ENCODE results near the gene ACVR1B. TPM values are rescaled to one million over a fixed set of nuclear protein-coding genes. Genes with fewer than 3 reads are reported as not detected.
A peak's percentile ranks its signal among the peaks of the same experiment; 100 is the strongest.

ACVR1B gene
- total and polyA plus RNA-seq, 4 donors, result 4.0 to 21.9 (median 12.0) TPM

GRCh38 chr12:51970904-51971646 lies 19.6 kb downstream of the ACVR1B start:
- 78% methylated on average over 13 of the region's 13 CpGs for WGBS
- Histone ChIP-seq H3K4me1 (ENCODE audit: control insufficient read depth in 4 of 4, insufficient read depth in 4 of 4, low read length in 3 of 4) (peaks cover 27 to 59% (median 50%) of the 10 kb centered on the region in 4 donors), H3K9me3 (ENCODE audit: control insufficient read depth in 4 of 4, low read length in 3 of 4) (no peaks in the 10 kb centered on the region), H3K27me3 (ENCODE audit: control insufficient read depth in 4 of 4, insufficient read depth in 4 of 4, low read length in 3 of 4) (no peaks in the 10 kb centered on the region), H3K4me3 (ENCODE audit: low read depth in 1 of 3, low read length in 3 of 3) (no peak overlapping the region), H3K36me3 (ENCODE audit: control insufficient read depth in 4 of 4, insufficient read depth in 3 of 4, low read depth in 1 of 4, low read length in 3 of 4) (peaks cover 3 to 5% (median 4%) of the 10 kb centered on the region in 4 donors), H3K27ac (ENCODE audit: low read depth in 1 of 2, low read length in 2 of 2) (peak overlapping the region; percentile 72 to 77), H3K9ac (ENCODE audit: low read depth in 1 of 2, low read length in 2 of 2) (no peak overlapping the region)
- no peak for DNase-seq (ENCODE audit: low spot score)
- TF ChIP-seq FOXA1 (IDR thresholded peaks at IDR 0.05) (no peak), CTCF (IDR thresholded peaks at IDR 0.05; ENCODE audit: low read depth, low read length, missing input control) (peak; percentile 12)

GRCh38 chr12:51971679-51972421 lies 20.4 kb downstream of the ACVR1B start:
- 67% methylated on average over 4 of the region's 4 CpGs for WGBS

More at GRCh38 chr12:51971679-51972421, 20.4 kb downstream of the ACVR1B start:
- Histone ChIP-seq H3K4me1 (ENCODE audit: control insufficient read depth in 4 of 4, insufficient read depth in 4 of 4, low read length in 3 of 4) (peaks cover 29 to 67% (median 57%) of the 10 kb centered on the region in 4 donors), H3K27me3 (ENCODE audit: control insufficient read depth in 4 of 4, insufficient read depth in 4 of 4, low read length in 3 of 4) (no peaks in the 10 kb centered on the region), H3K4me3 (ENCODE audit: low read depth in 1 of 3, low read length in 3 of 3) (no peak overlapping the region), H3K9me3 (ENCODE audit: control insufficient read depth in 4 of 4, low read length in 3 of 4) (no peaks in the 10 kb centered on the region), H3K27ac (ENCODE audit: low read depth in 1 of 2, low read length in 2 of 2) (peak overlapping the region; percentile 72 to 77), H3K36me3 (ENCODE audit: control insufficient read depth in 4 of 4, insufficient read depth in 3 of 4, low read depth in 1 of 4, low read length in 3 of 4) (peaks cover 4 to 10% (median 6%) of the 10 kb centered on the region in 4 donors), H3K9ac (ENCODE audit: low read depth in 1 of 2, low read length in 2 of 2) (peak overlapping the region in 1 of 2 donors; percentile 20)
- TF ChIP-seq FOXA1 (IDR thresholded peaks at IDR 0.05) (no peak), HNF4A (conservative IDR thresholded peaks at IDR 0.05) (peak in 1 of 2 donors; percentile 40), FOXA2 (IDR thresholded peaks at IDR 0.05) (no peak), CTCF (IDR thresholded peaks at IDR 0.05; ENCODE audit: low read depth, low read length, missing input control) (no peak), EGR1 (IDR thresholded peaks at IDR 0.05; ENCODE audit: low read depth in 2 of 2) (no peak), TAF1 (conservative IDR thresholded peaks at IDR 0.05) (no peak), MAX (IDR thresholded peaks at IDR 0.05) (no peak), JUND (IDR thresholded peaks at IDR 0.05) (peak in 1 of 2 donors; percentile 15), ZBTB33 (IDR thresholded peaks at IDR 0.05) (no peak), YY1 (IDR thresholded peaks at IDR 0.05) (peak; percentile 9), RXRA (IDR thresholded peaks at IDR 0.05) (peak; percentile 30 to 44)
- no peak for DNase-seq (ENCODE audit: low spot score)

Measured in liver (tissue), 9 donors.